Adrenal gland (tissue), 5 donors: ENCODE data around the gene PLK2.

ENCODE experiments used
- POLR2A ChIP-seq, 2 donors: fragments of 450-650 bp; IDR thresholded peaks; one replicate each; pipeline ENCODE4 v1.6.1; 2017; ENCODE audit warnings: antibody characterized with exemption in 2 of 2, mild to moderate bottlenecking in 2 of 2, moderate library complexity in 1 of 2
- TF ChIP-seq, protein P1 (sequence below), 6 experiments: fragments of 450-650 bp in 4 of 6; fragments of 200-600 bp in 2 of 6; sonication (generic) in 1 of 6; IDR thresholded peaks; 1 replicate in 5 of 6; 2 replicates in 1 of 6; pipeline versions ENCODE4 v1.5.1 to v1.8.0; 2016 to 2021; ENCODE audit warnings: antibody characterized with exemption in 6 of 6, mild to moderate bottlenecking in 2 of 6, moderate library complexity in 1 of 6
- donor health status: DM: no; HTN: no; CAD: no.

DNA sequence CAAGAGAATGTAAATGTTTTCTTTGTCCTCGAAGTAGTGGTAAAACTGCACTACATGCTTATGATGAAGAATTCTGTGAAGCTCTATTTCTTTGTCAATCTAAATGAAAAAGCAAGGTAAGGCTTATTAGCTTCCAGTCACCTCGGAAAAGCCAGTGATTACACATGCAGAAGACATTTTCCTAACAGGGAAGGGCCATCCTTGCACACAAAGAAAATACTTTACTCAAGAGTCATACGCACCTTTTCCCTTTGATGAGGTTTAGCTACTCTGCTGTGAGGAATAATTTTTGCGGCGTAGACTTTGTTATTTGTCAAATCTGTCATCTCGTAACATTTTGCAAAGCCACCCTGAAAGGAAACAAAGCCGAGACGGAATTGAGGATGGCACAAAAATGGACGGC, 1.1 kb downstream of the PLK2 start:
- TF ChIP-seq, protein P1, sequence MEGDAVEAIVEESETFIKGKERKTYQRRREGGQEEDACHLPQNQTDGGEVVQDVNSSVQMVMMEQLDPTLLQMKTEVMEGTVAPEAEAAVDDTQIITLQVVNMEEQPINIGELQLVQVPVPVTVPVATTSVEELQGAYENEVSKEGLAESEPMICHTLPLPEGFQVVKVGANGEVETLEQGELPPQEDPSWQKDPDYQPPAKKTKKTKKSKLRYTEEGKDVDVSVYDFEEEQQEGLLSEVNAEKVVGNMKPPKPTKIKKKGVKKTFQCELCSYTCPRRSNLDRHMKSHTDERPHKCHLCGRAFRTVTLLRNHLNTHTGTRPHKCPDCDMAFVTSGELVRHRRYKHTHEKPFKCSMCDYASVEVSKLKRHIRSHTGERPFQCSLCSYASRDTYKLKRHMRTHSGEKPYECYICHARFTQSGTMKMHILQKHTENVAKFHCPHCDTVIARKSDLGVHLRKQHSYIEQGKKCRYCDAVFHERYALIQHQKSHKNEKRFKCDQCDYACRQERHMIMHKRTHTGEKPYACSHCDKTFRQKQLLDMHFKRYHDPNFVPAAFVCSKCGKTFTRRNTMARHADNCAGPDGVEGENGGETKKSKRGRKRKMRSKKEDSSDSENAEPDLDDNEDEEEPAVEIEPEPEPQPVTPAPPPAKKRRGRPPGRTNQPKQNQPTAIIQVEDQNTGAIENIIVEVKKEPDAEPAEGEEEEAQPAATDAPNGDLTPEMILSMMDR (IDR thresholded peaks at IDR 0.05): no peak
- no peak for TF ChIP-seq POLR2A (IDR thresholded peaks at IDR 0.05)
